ENCODE measurements around the gene PCDHA13.

GRCh38 chr5:140923601-140924000, 41.7 kb downstream of the PCDHA13 start:
- TF ChIP-seq CTCF (IDR thresholded peaks at IDR 0.05) (no peak), POLR2A (IDR thresholded peaks at IDR 0.05) (no peak)
